ENCODE measurements around the gene CHST15. TPM values are rescaled to one million over a fixed set of nuclear protein-coding genes. Genes with fewer than 3 reads are reported as not detected.

The CHST15 gene
- total RNA-seq, 2 donors from 2014 or later = 0.80 to 7.8 TPM

DNA sequence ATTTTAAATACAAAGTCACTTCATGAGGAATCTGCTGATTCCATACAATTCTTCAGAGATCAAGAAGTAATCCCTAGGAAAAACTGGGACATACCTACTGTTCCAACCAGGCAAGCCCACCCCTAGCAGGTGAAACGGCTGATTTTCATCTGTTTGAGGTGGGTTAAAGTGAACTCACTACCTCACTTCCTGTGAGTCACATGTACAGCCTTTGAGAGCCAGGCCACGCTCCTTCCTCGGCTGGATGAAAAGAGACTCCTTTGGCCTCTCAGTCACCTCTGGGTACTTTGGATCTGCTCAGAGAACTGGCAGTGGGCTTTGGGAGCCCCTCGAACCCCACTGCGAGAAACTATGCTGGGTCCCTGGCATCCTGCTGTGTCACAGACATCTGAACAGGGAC lies 68.2 kb downstream of the CHST15 start:
- no peak for DNase-seq (ENCODE audit: low spot score in 2 of 2)
- peak; percentile 46 to 70 for ATAC-seq

GRCh38 chr10:124022066-124022465 lies 71.3 kb downstream of the CHST15 start:
- H3K27ac Mint-ChIP-seq = peak overlapping the region in 1 of 2 donors; percentile 31
- H3K36me3 Mint-ChIP-seq = no peaks in the 10 kb centered on the region
- DNase-seq (ENCODE audit: low spot score in 2 of 2) (no peak), ATAC-seq (no peak)
- no peaks in the 10 kb centered on the region for H3K9me3 Mint-ChIP-seq

More for the DNA sequence above, 68.2 kb downstream of the CHST15 start:
- Mint-ChIP-seq H3K27ac (no peak overlapping the region), H3K36me3 (no peaks in the 10 kb centered on the region), H3K9me3 (no peaks in the 10 kb centered on the region)

GRCh38 chr10:124020981-124021815 lies 72.2 kb downstream of the CHST15 start:
- H3K27ac Mint-ChIP-seq = no peak overlapping the region
- H3K9me3 Mint-ChIP-seq = no peaks in the 10 kb centered on the region
- H3K36me3 Mint-ChIP-seq = no peaks in the 10 kb centered on the region
- ATAC-seq (no peak), DNase-seq (ENCODE audit: low spot score in 2 of 2) (no peak)

- H3K36me3 Mint-ChIP-seq = no peaks in the 10 kb centered on the region
- no peak overlapping the region for H3K27ac Mint-ChIP-seq
- ATAC-seq = no peak
- no peak for DNase-seq (ENCODE audit: low spot score in 2 of 2)
- no peaks in the 10 kb centered on the region for H3K9me3 Mint-ChIP-seq
These were observed 73.3 kb downstream of the CHST15 start for GRCh38 chr10:124019886-124020797.

- peak overlapping the region in 1 of 2 donors; percentile 90 for H3K27ac Mint-ChIP-seq
These were observed 74.4 kb downstream of the CHST15 start for GRCh38 chr10:124018886-124019525.

DNA sequence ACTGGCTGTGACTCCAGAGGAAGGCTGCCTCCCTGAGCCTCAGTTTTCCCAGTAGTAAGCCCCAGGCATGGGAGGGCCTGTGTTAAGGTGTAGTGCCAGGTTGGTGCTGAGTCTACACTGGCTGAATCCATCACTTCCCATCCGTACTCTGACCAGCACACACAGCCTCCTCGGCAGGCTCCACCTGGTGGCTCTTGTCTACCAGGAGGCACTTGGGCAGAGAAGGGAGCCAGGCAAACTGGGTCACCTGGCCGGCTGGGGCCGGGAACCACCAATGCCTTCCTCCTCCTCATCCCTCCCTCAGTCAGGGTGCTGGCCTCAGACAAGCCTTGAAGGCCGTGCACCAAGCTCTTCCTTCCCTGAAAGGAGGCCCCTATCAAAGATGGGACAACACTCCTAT lies 75.7 kb downstream of the CHST15 start:
- no peak for DNase-seq (ENCODE audit: low spot score in 2 of 2)
- ATAC-seq = no peak
- Mint-ChIP-seq H3K27ac (no peak overlapping the region), H3K9me3 (peaks cover 7 to 16% of the 10 kb centered on the region in 2 donors), H3K36me3 (peaks cover 10 to 16% of the 10 kb centered on the region in 2 donors)

More at GRCh38 chr10:124018886-124019525, 74.4 kb downstream of the CHST15 start:
- Mint-ChIP-seq H3K9me3 (peaks cover 1 to 3% of the 10 kb centered on the region in 2 donors), H3K36me3 (peaks cover 3% of the 10 kb centered on the region in 2 donors)
- DNase-seq (ENCODE audit: low spot score in 2 of 2) (no peak), ATAC-seq (no peak)

GRCh38 chr10:124016804-124017375 lies 76.5 kb downstream of the CHST15 start:
- H3K27ac Mint-ChIP-seq = no peak overlapping the region
- H3K9me3 Mint-ChIP-seq = peaks cover 7 to 19% of the 10 kb centered on the region in 2 donors
- H3K36me3 Mint-ChIP-seq = peaks cover 10 to 16% of the 10 kb centered on the region in 2 donors
- ATAC-seq (no peak), DNase-seq (ENCODE audit: low spot score in 2 of 2) (no peak)

DNA sequence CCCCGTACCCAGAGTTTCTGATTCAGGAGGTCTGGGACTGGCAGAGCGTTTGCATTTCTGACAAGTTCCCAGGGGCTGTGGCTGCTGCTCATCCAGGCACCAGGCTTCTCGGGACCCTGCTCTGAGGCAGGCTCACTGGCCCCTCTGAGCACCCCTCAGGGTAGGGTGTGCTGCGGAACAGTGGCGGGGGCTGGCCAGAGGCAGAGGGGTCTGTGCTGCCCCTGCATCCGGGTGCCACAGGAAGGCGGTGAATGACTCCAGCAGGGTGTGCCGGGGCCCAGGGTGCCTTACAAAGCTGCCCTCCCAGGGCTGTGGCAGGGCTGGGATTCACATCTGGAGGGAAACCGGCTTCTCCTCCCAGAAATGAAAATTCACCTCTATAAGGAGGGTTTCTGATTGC lies 77.4 kb downstream of the CHST15 start:
- H3K36me3 Mint-ChIP-seq = peaks cover 10 to 16% of the 10 kb centered on the region in 2 donors
- no peak overlapping the region for H3K27ac Mint-ChIP-seq
- no peak for DNase-seq (ENCODE audit: low spot score in 2 of 2)
- H3K9me3 Mint-ChIP-seq = peaks cover 7 to 19% of the 10 kb centered on the region in 2 donors
- no peak for ATAC-seq

DNA sequence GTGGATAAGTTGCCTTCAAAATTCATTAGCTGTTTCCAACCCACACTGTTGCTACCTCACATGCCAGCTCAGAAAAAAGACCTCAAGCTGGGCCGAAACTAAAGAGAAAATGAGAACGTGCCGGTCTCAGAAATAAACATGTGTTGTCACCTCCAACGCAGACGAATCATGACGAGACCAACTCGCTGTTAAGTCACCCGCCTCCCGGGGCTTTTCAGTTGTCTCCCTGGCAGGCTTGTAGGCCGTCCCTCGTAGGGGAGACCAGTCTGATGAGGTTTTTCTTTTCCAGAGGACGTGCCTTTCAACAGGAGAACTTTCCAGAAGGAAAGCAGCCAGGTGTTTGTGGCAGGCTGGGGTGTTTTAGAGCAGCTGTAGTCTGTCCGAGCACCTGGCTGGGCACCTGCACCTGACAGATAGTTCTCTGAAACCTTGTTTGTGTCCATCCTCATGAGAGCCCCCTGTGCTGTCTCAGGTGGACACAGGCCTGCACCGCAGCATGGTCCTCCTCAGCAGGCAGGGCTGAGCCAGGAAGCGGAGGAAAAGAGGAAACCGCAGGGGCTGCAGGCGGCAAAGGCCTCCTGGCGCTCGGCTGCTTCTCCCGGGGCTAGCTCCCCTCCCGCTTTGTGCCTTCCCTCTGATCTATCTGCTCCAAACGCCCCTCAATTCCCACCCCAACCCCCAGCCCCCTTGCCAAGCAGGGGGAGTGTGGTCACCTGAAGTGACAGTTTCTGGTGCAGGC lies 78.8 kb downstream of the CHST15 start:
- Mint-ChIP-seq H3K9me3 (peaks cover 7 to 19% of the 10 kb centered on the region in 2 donors), H3K27ac (no peak overlapping the region), H3K36me3 (peaks cover 10 to 16% of the 10 kb centered on the region in 2 donors)
- no peak for DNase-seq (ENCODE audit: low spot score in 2 of 2)
- no peak for ATAC-seq

- Mint-ChIP-seq H3K36me3 (peaks cover 10 to 16% of the 10 kb centered on the region in 2 donors), H3K27ac (no peak overlapping the region)
These were observed 79.5 kb downstream of the CHST15 start for GRCh38 chr10:124013916-124014315.

GRCh38 chr10:124012991-124013390 lies 80.4 kb downstream of the CHST15 start:
- peaks cover 10 to 16% of the 10 kb centered on the region in 2 donors for H3K36me3 Mint-ChIP-seq
- no peak overlapping the region for H3K27ac Mint-ChIP-seq
- ATAC-seq (no peak), DNase-seq (ENCODE audit: low spot score in 2 of 2) (no peak)
- H3K9me3 Mint-ChIP-seq = peaks cover 7 to 19% of the 10 kb centered on the region in 2 donors

More at GRCh38 chr10:124013916-124014315, 79.5 kb downstream of the CHST15 start:
- ATAC-seq (no peak), DNase-seq (ENCODE audit: low spot score in 2 of 2) (no peak)
- H3K9me3 Mint-ChIP-seq = peaks cover 7 to 19% of the 10 kb centered on the region in 2 donors

- Mint-ChIP-seq H3K27ac (no peak overlapping the region), H3K9me3 (peaks cover 7 to 19% of the 10 kb centered on the region in 2 donors), H3K36me3 (peaks cover 10 to 16% of the 10 kb centered on the region in 2 donors)
- ATAC-seq (no peak), DNase-seq (ENCODE audit: low spot score in 2 of 2) (no peak)
These were observed 80.8 kb downstream of the CHST15 start for GRCh38 chr10:124012583-124012982.

- Mint-ChIP-seq H3K9me3 (peaks cover 7 to 19% of the 10 kb centered on the region in 2 donors), H3K36me3 (peaks cover 10 to 16% of the 10 kb centered on the region in 2 donors), H3K27ac (no peak overlapping the region)
- no peak for DNase-seq (ENCODE audit: low spot score in 2 of 2)
- no peak for ATAC-seq
These were observed 81.3 kb downstream of the CHST15 start for GRCh38 chr10:124012066-124012465.

DNA sequence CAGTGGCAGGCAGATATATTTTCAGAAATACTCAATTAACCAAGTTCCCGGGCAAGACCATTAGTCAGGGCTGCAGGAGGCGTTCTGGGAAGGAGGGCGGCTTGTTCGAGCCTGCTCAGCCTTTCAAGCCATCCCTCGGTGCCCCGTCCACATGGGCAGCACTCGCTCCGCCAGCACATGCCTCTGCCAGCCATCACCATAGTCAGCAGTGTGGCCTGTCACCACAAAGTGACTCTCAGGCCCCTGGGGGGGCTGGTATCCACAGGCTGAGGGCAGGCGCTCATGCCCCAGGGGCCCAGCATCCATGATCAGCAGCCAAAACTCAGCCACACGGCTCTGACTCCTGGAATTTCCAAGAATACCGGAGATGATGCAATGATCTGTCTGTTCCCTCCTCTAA lies 81.9 kb downstream of the CHST15 start:
- DNase-seq (ENCODE audit: low spot score in 2 of 2) (no peak), ATAC-seq (no peak)
- peaks cover 10 to 16% of the 10 kb centered on the region in 2 donors for H3K36me3 Mint-ChIP-seq
- H3K27ac Mint-ChIP-seq = no peak overlapping the region
- H3K9me3 Mint-ChIP-seq = peaks cover 7 to 19% of the 10 kb centered on the region in 2 donors

DNA sequence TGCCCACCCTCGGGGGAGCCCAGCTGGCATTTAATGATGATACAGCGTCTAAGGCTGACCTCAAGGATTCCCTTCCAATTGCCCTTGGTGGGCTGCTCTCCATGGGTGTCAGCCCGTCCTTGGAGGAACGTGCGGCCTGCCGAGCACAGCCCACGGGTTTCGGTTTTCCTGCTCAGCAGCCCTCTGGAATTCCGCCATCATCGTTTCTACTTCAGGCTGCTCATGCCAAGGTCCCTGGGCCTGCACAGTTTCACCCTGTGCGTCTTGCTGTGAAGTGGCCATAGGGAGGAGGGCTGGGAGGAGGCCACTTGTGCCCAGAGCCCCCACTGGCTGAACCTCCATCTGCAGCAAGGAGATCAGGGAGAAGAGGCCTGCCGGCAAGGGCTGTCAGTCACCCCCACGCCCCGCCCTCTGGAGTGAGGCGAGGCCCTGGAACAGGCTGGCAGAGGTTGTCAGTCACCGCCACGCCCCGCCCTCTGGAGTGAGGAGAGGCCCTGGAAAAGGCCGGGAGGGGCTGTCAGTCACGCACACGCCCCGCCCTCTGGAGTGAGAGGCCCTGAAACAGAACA lies 82.8 kb downstream of the CHST15 start:
- ATAC-seq (no peak), DNase-seq (ENCODE audit: low spot score in 2 of 2) (no peak)
- no peak overlapping the region for H3K27ac Mint-ChIP-seq
- H3K36me3 Mint-ChIP-seq = peaks cover 10 to 16% of the 10 kb centered on the region in 2 donors
- H3K9me3 Mint-ChIP-seq = peaks cover 7 to 19% of the 10 kb centered on the region in 2 donors

All from activated naive CD4-positive, alpha-beta T cell treated with anti-CD3 and anti-CD28 coated beads, Interleukin-2, amount 50 U/mL, for 72 hours (primary cell).